ENCODE results near the gene RAB3GAP2. TPM values are rescaled to one million over a fixed set of nuclear protein-coding genes. Genes with fewer than 3 reads are reported as not detected.
A peak's percentile ranks its signal among the peaks of the same experiment; 100 is the strongest.
"Not testable (repeated sequence)": the region's sequence is repeated elsewhere in the genome, so short reads cannot be mapped to it uniquely, and the experiment has no call there.

Gene RAB3GAP2
- total RNA-seq, 1 donor from 2014 or later = 38.6 TPM

DNA sequence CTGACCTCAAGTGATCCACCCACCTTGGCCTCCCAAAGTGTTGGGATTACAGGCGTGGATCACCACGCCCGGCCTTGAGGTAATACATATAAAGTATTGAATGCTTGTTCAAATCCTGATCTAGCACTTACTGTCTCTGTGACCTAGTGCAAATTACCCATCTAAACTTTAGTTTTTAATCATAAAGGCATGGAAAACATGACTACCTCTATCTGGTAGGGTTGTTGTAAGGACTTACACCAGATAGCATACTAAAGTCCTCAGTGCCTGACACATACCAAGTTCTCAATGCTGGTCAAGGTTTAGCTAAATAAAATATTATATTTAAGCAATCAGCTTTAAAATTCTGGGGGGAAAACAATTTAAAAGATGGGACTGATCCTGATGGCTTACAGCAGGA, 38.3 kb downstream of the RAB3GAP2 start:
- no peak for DNase-seq

DNA sequence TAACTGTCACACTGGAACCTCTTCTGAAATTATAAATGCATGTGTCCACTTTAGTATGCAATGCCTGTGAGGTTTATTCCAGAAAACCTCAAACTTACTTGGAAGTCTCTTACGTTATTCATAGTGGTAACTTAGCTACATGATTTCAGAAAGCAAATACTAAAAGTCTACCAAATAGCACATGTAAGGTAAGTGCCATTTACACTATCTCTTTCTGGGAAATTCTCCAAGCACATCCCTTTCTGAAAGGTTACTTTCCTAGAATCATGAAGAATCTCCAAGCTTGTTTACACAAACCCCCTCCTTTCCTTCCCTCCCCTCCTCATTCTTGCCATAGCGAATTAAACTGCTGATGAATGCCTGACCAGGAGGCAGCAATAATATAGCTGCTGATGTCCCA, 42.5 kb downstream of the RAB3GAP2 start:
- DNase-seq = no peak

DNA sequence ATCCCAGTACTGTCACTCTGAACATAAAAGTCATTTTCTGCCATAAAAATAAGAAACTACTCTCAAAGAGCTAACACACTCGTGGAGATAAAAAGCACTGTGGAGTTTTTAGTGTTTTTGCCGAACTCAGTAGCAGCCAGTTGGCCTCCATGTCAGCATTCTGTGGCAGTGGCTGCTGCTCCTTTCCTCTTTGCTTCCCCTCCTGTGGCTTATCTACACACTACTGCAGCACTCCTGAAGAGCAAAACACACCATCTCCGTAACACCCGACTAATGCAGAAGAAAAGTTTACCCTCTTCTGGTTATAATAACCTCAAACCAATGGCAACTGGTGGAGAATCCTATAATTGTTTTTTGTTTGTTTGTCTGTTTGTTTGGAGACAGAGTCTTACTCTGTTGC, 44.9 kb downstream of the RAB3GAP2 start:
- no peak for DNase-seq

DNA sequence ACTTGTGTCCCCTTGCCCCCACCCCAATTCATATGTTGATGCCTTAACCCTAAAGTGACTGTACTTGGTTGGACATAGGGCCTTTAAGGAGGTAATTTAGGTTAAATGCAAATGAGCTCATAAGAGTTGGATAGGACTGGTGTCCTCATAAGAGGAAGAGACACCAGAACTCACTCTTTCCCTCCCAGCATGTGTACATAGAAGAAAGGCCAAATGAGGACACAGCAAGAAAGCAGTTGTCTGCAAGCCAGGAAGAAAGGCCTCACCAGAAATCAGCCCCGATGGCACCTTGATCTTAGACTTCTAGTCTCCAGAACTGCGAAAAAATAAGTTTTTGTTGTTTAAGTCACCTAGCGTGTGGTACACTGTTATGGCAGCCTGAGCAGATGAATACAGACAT, 45.5 kb downstream of the RAB3GAP2 start:
- DNase-seq = no peak

DNA sequence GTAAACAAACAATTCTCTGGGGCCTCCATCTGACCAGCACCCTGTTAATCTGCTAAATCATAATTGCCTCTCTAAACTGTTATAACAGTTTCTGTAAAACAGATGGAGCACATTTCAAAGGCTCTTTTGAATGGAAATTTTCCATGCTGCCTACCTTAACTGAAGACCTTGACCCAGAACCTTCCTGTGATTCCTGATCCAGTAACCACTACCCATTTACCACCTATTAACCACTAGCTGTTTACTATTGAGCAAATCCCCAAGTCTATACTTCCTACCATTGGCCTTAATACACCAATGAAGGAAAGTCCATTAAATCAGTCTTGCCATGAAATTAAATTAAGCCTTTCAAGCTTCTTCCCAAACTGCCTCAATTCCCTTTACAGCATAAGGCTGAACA, 46.3 kb downstream of the RAB3GAP2 start:
- no peak for DNase-seq

DNA sequence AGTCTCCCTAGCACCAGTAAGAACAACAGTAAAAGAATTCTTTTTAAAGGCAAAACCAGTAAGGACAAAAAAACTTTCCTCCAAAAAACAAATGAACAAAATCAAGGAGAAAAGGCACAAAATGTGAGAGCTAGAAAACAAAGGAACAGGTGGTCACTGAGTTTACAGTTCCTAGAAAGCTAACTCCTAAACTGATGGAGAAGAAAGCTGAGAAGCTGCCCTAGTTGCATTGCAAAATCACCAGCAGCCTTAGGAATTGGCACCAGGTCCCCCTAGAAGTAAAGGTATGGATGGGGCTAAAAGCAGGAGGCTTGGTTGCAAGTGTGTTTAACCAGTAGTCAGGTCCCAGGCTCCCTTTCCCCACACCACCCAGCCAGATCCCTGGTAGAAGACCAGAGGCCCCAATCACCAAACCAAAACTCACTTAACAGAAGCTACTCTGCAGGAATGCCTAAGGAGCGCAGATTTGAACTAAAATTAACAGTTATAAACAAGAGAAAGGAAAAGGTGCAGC, 47.6 kb downstream of the RAB3GAP2 start:
- no peak for DNase-seq

DNA sequence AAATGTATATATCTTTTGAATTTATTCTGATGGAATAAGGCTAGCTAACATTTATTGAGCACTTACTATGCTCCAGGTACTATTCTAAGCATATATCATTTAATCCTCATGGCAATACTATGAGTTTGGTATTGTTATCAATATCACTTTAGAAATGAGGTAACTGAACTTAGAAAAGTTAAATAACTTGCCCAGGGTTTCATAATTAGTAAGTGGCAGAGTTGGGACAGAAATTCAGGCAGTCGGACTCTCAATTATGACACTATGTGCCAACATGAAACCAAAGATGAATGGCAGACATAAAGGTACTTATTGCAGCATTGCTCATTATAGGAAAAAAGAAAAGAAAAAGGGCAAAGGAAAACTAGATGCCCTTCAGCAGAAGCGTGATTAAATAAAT, 48.2 kb downstream of the RAB3GAP2 start:
- DNase-seq = no peak

DNA sequence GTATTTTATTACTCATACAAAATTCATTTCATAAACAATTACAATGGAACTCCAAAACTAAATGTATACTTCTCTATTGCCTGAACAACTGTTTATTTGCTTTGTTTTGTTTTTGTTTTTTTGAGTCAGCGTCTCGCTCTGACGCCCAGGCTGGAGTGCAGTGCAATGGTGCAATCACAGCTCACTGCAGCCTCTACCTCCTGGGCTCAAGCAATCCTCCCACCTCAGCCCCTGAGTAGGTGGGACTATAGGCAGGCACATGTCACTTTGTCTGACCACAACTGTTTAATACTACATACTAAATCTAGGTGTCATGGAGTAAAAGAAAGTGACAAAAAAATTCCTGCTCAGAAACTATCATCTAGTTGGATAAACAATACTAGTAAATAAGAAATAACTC, 49.3 kb downstream of the RAB3GAP2 start:
- DNase-seq = no peak

DNA sequence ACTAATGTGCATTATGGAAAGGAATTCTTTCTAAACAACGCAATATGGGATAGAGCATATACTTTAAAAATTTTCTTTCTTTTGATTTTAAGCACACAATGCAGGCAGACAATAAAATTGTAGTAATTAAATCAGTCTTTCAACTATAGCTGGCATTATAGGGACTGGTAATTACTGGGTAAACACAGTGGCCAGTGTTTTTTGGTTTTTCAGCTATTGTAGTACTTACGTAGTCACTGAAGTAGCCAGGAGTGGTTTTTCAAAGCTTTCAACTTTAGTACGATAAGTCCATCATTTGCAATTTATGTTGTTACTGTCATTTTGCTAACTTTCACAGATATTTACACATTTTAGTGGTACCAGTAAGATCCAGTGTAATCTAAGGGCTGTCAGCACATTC, 50.6 kb downstream of the RAB3GAP2 start:
- no peak for DNase-seq

DNA sequence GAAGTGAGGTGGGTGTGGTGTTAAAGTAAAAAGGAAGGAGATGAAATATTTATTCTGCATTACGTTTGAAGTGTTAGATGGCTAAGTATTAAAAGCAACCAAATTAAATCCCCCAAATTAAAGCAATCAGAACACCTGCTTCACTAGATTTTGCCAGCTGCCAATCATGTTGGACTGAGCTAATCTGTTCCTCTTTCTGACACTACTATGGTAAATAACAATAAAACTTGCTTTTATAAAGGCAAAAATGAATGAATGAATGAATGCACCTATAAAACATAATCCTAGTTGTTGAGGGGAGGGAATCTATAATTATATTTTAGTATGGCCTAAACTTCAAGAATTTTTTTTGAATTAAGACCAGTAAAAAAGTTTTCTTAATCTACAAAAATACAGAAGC, 51.0 kb downstream of the RAB3GAP2 start:
- DNase-seq = no peak

DNA sequence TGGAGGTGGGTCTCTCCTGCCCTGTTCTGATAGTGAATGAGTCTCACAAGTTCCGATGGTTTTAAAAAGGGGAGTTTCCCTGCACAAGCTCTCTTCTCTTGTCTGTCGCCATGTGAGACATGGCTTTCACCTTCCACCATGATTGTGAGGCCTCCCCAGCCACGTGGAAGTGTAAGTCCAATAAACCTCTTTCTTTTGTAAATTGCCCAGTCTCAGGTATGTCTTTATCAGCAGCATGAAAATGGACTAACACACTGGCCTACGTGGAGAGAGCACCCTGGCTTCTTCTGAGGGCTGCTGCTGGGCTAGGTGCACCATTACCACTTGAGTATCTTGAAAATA, 51.6 kb downstream of the RAB3GAP2 start:
- DNase-seq = not testable (repeated sequence)

DNA sequence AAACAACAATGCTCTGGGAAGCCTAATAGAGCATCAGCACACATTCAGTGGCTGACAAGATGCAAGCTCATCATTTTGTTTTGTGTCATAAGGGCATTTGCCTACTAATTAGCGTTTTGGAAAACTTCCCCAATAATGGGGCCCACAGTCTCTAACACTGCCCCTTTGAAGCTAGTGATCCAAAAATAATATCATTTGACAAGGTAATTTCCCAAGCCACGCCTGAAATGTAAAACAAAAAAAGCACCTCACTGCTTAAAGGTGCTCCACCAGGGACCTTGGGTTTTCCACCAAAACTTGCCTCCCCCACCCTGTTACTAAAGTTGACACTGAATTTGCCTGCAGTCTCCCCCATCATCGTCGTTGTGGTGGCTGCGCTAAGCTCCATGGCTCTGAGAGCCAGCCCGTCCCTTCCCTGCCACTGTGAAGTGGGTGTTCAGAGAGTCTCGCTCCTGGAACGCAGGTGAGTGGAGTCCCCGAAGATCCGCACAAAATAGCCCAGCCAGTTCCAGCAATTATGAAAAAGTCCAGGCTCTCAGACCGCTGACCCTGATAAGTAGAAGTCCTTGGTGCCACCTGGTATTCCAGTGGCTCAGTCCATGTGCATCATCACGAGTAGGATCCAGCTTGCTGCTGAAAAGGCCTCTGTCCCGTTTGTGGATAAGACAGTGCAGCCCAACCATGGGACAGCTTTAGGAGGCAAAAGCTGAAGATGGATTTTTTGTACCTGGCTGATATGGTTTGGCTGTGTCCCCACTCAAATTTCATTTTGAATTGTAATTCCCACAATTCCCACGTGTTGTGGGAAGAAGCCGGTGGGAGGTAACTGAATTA, 52.2 kb downstream of the RAB3GAP2 start:
- DNase-seq = no peak

DNA sequence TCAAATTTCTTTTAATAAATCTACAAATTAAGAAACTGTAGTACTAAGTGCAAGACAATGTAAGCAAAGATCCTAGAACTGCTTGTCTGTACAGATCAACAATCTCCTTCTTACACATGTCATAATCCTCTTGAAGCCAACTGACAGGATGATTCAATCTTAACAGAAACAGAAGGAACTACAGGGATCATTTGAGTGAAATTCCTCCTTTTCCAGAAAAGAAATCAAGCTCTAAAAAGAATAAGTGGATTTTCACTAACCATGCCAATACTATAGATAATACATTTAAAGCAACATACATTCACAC, 53.2 kb downstream of the RAB3GAP2 start:
- DNase-seq = no peak

DNA sequence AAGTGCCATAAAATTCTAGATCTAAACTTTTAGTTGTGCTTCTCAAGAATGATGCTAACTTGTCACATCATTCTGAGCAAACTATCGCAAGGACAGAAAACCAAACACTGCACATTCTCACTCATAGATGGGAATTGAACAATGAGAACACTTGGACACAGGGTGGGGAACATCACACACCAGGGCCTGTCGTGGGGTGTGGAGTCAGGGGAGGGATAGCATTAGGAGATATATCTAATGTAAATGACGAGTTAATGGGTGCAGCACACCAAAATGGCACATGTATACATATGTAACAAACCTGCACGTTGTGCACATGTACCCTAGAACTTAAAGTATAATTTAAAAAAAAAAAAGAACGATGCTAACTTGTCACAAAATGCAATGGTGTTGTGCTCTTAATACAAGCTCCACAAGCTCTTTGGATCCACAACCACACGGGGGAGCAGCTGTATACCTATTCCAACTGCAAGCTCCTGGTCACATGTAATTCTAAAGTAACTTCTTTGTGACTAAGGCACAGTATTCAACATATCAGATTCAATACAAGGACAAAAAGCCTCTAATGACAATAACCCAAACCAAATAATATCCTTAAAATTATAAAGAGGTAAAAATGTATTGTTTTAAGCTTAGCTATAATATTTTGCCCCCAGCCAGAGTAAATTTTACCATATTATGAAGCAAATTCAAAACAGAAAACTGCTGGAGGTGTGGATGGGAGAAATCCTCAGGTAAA, 53.7 kb downstream of the RAB3GAP2 start:
- peak; percentile 85 for DNase-seq

DNA sequence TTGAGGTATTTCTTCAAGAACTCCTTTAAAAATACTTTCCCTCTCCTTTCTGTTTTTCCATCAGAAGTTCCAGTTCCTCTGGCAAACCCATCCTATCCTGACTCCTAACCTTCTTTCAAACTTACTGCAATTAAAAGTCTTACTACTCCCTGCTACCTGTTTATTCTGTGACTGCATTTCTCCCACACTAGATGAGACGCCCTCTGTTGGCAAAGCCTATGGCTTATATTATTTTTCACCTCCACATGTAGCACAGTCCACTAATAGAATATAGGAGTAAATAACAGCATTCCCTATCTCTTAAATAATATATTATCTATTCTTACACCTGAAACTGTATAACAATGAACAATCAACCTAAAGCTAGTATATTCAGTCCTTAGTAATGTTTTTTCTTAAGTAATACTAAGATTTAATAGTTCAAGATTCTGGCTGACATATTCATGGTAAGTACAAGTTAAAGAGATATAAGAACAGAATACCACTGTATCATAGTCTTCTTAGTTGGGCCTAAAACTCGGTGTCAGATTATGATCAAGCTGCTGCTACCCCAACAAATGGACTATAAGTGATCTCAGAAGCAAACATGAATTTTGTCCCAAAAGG, 54.8 kb downstream of the RAB3GAP2 start:
- DNase-seq = peak; percentile 58

DNA sequence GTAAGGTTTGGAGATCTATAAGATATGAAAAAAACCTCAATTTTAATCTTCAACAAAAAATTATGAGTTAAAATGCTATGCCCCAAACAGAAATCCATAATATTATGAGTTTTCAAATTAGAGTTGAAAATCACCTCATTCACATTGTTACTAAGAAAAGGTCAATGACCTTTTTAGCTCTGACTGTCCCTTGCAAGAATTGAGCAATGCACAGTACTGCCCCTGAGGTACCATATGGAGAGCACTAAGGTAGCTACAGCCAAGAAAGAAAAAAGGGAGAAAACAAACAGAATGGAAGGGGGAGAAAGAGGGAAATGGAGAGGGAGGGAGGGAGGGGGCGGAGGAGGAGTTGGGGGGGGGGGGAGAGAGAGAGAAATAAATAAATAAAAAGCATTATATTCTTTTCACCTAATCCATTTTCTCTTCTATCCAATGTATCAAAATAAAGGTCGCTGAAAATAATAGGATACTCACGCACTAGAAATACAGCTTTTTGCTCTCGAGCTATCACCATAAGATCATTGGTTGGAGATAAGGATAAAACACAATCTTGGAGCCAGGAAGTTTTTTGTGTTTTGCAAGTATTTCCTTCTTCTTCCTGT, 58.8 kb downstream of the RAB3GAP2 start:
- no peak for DNase-seq

DNA sequence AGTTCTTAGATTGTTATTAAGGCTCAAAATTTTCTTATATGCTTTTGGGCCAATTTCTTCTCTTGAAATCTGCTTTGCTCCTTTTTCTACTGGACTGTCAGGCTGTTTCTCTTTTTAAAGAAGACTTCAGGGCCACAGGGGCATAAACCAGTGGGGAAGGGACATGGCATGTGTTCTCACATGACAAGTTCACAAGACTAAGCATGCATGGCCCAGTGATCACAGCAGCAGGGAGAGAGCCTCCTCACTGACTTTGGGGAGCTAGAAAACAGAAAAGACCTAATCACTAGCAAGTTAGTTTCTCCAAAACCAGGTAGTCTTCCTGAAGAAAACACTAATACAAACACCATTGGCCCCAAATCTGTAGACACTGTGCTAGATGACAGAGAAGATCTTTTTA, 64.8 kb downstream of the RAB3GAP2 start:
- DNase-seq = no peak

DNA sequence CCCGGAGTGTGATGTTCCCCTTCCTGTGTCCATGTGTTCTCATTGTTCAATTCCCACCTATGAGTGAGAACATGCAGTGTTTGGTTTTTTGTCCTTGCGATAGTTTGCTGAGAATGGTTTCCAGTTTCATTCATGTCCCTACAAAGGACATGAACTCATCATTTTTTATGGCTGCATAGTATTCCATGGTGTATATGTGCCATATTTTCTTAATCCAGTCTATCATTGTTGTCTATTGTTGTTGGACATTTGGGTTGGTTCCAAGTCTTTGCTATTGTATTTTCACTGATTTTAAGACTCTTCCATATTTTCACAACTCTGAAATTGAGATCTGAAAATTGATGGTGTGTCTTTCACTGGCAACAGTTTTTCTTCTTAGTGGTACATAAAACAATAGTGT, 67.5 kb downstream of the RAB3GAP2 start:
- DNase-seq = not testable (repeated sequence)

DNA sequence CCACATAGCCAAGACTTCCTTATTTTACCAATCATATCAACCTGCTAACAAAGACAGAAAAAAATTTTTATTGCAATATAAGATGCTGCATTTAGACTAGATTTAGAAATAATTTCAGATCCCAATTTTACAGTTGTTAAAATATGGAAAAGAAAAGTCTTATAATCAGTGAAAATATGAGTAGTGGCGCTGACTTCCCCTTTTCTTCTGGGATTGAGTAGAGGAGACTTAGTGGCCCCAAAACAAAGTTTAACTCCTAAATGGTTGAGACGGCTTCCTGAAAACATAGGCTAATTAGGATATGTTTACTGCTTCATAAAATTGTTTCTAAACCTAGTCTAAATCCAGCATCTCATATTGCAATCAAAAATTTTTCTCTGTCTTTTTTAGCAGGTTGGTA, 68.4 kb downstream of the RAB3GAP2 start:
- DNase-seq = no peak

DNA sequence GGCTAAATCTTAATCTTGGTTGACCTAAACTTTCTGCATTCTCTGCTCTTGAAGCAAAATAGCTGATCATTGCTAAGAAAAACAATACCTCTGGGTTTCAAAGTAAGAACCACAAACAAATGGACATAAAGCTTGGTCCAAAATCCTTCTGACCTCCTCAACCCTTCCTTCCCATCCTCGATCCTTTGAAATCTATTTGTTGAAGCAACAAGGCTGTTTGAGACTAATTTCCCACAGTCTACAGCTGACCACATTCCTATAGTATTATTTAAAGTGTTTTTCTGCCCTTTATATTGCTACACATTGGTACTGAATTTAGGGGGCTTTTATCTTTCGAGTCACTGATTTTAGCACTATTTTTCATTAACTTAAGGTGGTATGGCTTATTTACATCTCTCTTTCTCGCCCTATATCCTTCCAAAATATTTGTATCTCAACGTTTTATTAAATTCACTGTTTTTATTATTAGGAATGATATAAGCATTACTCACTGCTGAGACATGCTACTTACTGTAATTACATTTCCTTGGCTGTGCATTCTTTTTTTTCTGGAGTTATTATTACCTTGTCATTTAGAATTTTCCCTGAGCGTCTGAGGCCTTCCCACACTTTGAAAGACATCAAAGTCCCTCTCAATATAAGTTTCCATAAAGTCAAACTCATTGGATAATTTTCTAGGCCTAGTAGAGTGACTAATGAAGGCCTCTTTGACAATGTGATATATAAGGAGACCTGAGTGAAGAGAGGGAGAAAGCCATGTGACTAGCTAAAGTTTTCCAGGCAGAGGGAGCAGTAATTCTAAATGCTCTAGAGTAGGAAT, 73.9 kb downstream of the RAB3GAP2 start:
- peak; percentile 19 for DNase-seq

DNA sequence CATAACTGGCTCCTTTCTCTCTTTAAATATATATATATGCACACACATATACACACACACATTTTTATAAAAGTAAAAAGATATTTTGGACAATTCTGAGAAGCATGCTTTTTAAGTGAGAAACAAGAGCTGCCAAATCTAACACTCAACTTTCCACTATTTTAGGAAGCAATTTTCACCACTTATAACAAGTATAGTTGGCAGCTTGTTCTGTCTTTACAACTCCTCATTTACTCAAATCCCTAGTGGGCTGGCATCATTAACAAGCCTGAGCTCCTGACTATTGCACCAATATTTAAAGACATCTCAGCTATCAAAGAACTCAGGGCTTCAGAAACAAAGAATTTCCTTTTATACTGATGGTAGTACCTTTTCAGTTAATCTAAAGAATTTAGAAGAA, 76.6 kb downstream of the RAB3GAP2 start:
- no peak for DNase-seq

DNA sequence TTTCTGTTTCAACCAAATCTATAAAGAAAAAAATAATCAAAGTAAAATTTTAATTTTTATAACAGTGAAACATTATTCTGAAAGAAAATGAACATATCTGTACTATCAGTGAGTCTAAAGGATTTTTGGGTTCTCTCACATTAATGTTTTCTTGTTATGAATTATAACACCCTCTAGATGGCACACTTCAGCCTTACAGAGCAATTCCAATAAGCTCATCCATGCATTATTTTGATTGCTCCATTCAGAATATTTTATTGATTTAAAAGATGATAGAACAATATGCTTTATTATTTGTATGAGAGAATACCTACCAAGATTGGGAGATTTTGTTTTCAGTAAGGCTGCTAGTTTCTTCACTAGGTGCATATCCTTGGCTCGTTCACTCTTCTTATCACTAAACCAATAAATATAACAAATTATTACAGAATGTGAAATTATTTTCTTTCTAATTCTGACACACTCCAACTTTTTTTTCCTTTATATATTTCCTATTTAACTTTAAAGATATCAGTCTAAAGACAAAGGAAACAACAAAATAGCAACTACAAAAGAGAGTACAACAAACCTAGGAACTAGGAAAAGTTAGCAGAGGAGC, 82.4 kb downstream of the RAB3GAP2 start:
- peak; percentile 60 for DNase-seq
